NCI-H69 (cell line): ENCODE results near the gene RTEL1.
A peak's percentile ranks its signal among the peaks of the same experiment; 100 is the strongest.
"Not testable (repeated sequence)": the region's sequence is repeated elsewhere in the genome, so short reads cannot be mapped to it uniquely, and the experiment has no call there.

Experiments
- DNase-seq: peaks from one replicate; lab custom pipeline; 2025; lab: John Stamatoyannopoulos, UW

The RTEL1 gene

DNA sequence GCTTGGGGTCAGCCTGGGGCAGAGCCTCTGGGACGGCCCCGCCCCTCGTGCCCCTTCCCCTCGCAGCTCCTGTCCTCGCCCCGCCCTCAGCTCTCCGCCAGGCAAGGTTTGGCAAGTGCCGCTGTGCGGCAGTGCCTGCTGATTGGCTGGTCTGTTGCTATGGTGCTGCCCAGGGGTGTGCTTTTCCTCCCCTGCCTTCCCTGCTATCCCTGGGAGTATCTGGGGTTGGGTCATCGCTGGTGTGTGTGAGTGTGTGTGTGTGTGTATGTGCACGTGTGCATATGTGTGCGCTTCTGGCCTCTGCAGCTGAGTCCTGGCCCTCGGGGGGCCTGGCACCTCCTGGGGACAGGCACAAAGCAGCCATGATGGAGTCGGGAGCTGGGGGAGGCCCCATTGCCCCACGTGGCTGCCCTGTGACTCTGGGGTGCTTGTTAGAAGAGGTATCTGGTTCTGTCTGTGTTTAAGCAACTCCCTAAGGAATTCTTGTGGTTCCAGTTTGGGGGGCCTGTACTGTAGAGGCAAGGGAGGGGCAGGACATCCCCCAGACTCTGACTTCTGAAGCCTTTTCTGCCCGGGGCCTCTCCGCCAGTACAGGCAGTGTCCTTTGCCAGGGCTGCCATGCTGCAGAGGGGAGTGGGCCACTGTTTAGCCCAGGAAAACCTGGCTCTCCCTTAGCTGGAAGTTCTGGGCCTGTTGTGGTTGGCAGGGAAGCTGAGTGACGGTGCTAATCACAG, 6.9 kb downstream of the RTEL1 start:
- peak; percentile 5 for DNase-seq

DNA sequence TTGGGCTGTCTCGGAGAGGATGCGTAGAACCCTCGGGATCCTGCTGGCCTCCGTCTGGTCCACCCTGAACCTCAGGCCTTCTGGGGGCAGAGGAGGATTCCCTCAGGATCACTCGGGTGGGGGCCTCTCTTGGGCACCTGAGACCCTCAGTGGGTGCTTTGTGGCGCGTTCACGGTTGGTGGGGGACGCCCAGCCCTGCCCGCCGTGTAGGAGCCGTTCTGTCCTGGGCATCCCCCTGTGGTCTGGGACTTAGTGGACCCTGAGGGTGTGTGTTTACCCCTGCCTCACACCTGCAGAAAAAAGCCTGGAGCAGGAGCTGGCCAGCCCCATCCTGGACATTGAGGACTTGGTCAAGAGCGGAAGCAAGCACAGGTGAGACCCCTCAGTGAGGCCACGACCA, 7.6 kb downstream of the RTEL1 start:
- no peak for DNase-seq

DNA sequence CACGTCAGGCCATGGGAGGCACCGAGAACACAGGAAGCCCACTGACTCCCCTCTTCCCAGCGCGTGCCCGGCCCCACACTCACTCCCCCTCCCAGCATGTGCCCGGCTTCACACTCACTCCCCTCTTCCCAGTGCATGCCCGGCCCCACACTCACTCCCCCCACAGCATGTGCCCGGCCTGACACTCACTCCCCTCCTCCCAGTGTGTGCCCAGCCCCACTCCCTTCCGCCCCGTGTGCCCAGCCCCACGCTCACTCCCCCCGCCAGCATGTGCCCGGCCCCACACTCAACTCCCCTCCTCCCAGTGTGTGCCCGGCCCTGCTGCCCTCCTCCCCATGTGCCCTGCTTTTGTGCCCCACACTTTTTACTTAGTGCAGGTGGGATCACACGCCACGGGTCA, 9.7 kb downstream of the RTEL1 start:
- DNase-seq = no peak

DNA sequence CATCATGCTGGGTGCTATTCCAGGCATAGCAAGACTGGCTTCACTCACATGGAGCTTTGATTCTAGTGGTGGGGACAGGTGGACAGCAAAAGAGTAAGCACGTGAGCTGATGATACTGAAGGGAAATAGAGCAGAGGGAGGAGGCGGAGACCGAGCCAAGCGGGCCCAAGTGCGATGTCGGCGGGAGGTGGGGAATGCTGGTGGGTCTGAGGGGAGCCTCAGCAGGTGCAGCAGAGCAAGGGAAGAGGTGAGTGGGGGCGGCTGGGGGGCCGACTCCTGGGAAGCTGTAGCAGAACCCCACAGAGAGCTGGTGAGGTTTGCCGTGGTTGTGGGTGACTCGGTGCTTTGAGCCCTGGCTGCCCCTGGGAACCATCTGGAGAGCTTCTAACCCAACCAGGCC, 10.2 kb downstream of the RTEL1 start:
- no peak for DNase-seq

DNA sequence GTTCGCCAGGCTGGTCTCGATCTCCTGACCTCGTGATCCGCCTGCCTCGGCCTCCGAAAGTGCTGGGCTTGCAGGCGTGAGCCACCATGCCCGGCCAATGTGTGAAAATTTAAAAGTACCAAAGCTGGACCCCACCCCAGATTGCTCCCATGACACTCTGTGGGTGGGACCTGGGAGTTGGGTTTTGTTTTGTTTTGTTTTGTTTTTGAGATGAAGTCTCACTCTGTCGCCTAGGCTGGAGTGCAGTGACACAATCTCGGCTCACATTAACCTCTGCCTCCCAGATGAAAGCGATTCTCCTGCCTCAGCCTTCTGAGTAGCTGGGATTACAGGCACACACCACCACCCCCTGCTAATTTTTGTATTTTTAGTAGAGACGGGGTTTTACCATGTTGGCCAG, 13.6 kb downstream of the RTEL1 start:
- not testable (repeated sequence) for DNase-seq

DNA sequence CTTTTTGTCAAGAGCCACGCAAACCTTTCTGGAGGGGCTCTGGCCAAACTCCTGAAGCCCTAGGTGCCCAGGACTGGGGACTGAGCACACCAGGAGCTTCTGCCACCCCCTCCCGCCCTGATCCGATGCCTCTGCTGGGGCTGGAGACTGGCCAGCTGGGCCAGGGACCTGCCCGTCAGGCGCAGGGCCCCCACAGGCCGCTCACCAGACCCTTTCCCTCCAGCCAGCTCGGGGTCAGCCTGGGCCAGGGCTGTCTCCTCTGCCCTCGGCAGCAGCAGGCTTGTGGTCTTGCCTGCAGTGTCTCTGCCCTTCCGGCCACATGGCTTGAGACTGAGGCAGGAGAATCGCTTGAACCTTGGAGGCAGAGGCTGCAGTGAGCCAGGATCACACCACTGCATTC, 14.6 kb downstream of the RTEL1 start:
- DNase-seq = no peak

DNA sequence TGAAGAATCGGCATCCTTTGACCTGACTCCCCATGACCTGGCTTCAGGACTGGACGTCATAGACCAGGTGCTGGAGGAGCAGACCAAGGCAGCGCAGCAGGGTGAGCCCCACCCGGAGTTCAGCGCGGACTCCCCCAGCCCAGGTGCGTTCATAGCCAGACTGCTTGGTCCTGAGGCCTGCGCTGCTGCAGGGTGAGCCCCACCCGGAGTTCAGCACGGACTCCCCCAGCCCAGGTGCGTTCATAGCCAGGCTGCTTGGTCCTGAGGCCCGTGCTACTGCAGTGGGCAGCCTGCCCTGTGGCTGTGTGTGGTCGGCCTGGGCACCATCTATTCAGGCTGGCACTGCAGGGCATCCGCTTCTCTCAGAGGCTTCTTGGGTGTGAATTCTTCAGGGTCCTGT, 15.8 kb downstream of the RTEL1 start:
- DNase-seq = no peak

DNA sequence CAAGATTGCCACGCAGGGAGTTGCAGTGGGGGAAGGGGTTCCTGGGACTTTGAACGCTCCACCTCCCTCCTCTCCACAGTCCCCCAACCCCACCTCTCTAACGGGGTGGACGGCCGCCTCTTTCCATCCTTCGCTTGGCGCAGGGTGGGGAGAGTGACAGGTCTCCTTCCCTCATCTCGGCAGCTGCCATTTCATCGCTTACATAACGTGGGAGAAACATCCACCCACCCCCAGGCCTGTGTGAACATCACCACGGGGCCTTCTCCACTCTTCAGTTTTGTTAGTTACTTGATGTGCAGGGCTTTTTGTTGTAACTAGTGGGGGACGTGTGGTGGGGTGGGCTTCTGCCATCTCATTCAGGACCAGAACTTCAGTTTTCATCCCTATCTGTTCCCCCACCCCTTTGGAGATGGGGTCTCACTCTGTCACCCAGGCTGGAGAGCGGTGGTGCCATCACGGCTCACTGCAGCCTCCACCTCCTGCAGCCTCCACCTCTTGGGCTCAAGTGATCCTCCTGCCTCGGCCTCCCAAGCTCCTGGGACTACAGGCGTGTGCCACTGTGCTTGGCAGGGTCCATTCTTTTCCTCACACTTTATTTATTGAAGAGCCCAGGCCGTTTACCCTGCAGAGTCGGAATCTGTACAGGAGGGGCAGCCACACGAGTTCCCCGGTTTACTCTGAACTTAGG, 17.7 kb downstream of the RTEL1 start:
- no peak for DNase-seq

DNA sequence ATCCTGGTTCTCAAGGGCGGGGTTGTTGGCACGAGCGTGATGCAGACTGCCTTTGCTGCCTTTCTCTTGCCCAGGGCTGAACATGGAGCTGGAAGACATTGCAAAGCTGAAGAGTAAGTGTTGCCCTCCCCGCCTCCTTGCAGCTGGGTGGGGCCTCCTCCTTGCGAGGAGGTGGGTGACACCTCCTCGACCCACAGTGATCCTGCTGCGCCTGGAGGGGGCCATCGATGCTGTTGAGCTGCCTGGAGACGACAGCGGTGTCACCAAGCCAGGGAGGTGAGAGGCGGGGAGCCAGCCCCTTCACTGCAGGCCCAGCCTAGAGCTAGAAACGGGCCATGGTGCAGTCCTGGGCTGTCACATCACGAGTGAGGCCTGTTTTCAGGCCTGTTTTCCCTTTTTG, 20.0 kb downstream of the RTEL1 start:
- no peak for DNase-seq

DNA sequence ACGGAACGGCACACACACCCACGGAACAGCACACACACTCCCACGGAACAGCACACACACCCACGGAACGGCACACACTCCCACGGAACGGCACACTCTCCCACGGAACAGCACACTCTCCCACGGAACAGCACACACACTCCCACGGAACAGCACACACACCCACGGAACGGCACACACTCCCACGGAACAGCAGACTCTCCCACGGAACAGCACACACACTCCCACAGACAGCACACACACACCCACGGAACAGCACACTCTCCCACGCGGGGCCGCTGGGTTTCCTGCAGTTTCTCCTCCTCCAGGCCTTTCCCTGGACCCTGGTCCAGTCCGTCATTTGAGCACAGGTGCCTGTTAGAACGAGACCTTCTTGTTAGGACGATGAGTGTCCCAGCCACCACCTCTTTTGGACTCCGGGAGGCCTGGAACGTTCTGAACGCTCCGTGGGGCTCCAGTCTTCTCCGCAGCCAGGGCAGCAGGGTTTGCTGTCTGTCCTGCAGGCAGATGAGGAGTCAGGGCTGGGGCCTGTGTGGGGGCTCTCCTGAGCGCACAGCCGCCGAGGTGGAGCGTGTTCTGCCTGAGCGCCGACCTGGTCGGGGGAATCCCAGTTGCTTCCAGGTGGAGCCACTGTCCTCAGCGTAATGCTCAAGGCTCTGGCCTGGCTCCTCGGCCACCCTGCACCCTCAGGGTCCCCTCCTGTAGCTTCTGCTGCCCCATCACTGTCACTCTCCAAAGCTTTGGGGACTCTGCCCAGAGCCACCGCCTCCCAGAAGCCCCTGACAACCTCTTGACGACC, 20.8 kb downstream of the RTEL1 start:
- DNase-seq = no peak

DNA sequence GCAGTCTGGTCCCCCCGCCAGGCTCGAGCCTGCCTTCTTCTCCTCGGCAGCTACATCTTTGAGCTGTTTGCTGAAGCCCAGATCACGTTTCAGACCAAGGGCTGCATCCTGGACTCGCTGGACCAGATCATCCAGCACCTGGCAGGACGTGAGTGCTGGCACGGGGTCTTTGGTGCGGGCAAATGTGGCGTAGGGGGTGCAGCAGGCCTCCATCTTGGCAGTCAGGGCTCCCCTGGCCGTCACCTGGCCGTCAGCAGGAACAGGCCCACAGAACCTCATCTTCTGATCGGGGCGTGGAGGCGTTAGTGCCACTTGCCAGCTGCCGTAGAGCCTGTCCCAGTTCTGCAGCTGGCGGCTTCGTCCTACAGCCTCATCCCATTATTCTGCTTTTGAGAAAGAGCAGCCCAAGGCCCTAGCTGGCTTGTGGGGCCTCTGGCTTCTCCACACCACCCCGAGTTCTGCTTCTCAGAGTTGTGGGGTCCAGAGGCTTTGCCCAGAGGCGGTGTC, 21.7 kb downstream of the RTEL1 start:
- no peak for DNase-seq

DNA sequence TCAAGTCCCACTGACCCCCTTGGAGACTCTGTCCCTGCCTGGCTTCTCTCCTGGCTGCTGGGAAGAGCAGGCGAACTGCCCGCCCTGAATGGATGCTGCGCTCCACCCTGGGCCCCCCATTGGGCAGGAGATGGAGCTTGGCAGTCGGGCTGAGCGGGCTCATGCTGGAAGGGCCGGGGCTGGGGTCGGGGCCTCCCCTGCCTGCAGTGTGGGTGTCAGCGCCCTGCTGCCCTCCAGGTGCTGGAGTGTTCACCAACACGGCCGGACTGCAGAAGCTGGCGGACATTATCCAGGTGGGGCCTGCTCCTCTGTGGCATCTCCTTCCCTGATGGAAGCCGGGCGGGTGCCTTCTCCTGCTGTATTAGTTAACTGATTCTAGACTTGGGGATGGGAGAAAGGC, 22.3 kb downstream of the RTEL1 start:
- DNase-seq = no peak

DNA sequence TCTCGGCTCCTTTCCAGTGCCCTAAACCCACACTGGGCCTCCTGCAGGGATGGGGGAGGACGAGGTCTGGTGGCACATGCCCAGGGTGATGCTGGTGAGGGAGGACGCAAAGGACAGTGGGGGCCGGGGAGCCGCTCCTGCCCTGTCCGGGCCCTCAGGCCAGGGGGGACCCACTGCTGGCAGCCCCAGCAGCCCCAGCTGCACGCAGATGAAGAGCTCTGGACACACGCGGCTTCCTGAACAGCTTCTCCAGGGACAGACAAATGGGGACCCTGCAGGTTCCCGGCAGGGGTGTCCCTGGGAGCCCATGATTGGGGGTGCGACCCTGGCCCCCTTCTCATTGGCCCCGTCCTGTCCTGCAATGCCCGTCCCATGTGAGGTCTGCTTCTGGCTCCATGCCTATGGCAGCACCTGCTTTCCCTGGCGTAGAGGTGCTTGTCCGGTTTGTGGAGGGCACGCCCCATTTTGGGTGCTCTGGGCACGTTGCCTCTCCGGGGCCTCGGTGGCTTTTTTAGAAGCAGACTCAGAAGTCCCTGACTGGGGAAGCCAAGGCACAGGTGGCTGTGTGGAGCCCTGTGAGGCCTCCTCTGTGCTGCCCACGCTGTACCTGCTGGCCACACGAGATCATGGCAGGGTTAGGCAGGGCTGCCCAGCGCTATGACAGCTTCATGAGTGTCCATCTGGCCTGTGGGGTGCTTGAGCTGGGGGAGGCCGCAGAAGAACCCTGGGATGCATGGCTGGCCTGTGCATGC, 22.9 kb downstream of the RTEL1 start:
- no peak for DNase-seq

DNA sequence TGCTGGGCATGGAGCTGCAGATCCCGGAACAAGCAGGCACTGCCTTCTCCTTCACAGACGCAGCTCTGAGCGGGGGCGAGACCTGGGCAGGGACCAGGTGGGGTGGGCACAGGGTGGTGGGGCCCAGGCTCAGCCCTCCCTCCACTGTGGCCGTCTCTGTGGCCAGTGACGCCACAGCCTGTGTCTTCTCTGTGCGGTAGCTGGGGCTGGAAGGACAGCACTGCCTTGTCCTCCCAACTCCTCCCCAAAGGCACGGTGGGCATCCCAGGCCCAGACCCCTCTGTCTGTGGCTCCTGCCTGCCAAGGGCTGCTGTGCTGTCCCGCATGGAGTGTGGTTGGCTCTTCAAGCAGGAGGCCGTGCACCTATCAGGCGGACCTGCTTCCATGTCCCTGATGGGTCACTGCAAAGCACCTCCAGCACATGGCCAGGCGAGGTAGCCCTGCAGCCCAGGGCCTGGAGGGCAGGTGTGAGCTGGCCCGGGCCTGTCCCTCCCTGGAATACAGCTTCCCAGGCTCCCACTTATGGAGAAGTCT, 23.6 kb downstream of the RTEL1 start:
- no peak for DNase-seq

DNA sequence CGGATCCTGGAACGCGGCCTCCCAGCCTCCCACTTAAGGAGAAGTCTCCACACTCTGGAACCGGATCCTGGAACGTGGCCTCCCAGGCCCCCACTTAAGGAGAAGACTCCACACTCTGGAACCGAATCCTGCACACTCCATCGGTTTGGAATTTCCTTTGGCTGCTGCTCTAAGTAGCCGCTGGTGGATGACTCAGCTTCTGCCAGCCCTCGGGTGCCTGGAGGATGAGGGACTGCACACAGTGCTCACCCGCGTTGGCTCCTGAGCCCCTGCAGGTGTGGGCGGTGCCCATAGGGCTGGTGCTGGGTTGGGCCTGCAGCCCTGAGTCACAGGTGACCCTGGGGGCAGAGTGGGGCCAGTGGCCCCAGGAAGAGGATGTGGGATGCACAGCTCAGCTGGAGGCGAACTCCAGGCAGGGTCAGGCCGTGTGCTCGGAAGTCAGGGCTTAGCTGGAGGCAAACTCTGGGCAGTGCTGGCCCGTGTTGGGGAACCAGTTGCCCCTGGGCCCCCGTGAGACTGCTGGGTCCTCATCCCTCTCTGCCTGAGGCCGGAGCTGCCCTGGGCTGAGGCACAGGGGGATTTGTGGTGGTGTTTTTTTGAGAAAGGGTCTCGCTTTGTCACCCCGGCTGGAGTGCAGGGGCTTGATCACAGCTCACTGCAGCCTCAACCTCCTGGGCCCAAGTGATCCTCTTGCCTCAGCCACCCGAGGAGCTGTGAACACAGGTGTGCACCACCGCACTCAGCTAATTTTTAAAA, 24.4 kb downstream of the RTEL1 start:
- DNase-seq = peak; percentile 5

DNA sequence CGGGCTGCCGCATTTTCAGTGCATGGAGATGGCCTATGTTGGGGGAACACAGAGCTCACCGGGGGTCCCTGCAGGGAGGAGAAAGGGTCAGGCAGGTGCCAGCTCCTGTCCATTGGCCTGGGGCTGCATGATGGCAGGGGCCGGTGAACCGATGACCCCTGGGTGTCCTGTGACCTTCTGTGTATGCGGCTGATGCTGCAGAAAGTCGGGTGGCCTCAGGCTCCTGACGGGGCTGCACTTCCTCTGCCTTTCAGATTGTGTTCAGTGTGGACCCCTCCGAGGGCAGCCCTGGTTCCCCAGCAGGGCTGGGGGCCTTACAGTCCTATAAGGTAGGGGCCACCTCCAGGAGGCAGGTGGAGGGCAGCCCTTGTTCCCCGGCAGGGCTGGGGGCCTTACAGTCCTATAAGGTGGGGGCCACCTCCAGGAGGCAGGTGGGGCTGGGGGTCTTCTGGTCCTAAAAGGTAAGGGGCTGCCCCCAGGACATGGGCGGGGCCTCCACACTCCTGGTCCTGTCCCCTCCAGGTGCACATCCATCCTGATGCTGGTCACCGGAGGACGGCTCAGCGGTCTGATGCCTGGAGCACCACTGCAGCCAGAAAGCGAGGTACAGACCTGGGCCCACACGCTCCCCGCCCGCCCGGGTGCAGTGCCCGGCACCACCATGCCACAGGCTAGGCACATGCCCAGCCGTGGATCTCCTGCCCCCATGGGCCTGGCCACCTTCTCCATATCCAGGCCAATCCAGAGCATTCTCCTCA, 27.3 kb downstream of the RTEL1 start:
- no peak for DNase-seq

DNA sequence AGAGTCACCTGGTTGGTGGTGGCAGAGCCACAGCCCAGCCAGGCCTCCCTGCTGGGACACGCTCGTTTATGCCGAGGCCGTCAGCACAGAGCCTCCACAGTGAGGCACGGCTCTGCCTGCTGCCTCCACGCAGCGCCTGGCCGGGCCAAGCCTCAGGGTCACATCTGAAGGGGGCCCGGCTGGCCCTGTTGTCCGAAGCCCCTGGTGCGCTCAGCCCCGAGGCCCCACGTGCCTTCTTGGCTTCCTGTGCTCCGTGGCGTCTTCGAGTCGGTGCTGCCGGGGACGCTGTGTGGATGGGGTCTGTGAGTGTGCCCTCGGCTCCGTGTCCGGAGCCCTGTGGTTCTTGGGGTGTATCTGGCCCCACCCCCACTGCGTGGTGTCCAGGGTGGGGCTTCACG, 28.0 kb downstream of the RTEL1 start:
- DNase-seq = no peak

DNA sequence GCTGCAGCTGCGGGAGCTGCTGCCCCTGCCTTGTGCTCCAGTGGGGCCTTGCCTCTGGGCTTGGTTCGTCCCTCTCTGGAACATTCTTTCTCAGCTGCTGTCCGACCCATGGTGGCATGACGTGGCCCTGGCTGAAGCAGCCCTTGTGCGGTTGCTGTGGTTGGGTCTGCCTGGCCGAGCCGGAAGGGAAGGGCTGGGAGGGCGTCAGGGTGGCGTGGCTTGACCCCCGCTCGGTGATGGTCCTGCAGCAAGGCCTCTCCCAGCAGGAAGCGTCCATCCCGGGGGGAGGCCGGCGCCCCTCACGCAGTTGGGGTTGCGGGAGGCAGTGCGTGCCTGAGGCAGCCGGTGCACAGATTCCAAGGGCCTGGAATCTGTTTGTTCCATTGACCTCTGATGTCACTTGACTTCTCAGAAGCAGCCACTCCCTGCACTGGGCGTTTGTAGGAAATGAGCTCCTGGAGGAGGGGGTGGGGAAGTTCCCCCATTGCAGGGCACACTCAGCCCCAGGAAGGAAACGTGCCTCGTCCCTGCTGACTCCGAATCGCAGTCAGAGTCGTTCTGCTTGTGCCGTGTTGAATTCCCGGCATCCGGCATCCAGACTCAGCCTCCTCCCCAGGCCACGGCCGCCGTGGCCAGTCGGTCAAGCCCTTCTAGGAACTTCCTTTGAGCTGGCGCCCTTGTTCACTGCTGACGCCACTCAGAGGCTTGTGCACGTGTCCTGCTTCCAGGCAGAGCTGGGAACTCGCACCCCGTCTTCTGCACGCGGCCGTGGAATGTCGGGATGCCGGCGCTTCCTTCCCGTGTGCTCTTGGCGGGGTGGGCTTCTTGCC, 28.6 kb downstream of the RTEL1 start:
- DNase-seq = no peak

DNA sequence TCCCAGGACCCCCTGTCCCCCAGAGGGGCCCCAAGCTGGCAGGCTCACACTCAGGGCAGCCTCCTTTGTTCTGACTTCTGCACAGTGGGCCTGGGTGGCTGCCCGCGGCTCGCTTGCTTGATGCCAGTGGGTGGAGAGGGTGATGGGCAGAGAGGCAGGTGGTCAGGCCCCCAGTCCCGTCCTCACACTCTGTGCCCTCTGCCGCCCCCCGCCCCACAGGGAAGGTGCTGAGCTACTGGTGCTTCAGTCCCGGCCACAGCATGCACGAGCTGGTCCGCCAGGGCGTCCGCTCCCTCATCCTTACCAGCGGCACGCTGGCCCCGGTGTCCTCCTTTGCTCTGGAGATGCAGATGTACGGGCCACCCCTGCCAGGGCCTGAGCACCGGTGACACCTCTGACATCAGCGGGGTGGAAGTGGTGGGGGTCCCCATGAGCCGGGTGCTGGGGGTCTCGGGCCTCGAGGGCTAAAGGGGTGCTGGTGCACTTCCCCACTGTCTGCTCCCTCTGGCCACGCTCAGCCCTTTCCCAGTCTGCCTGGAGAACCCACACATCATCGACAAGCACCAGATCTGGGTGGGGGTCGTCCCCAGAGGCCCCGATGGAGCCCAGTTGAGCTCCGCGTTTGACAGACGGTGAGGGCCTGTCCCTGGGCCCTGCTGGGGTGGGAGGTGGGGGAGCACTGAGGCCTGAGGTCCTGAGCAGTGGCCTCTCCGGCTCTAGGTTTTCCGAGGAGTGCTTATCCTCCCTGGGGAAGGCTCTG, 29.5 kb downstream of the RTEL1 start:
- DNase-seq = no peak
